Pons (tissue), 1 donor: ENCODE results near the gene HERC2.
"Not testable (repeated sequence)": the region's sequence is repeated elsewhere in the genome, so short reads cannot be mapped to it uniquely, and the experiment has no call there.

Experiments
- DNase-seq: peaks from one replicate; pipeline ENCODE4 v3.0.0-alpha.2; 2016; ENCODE audit warnings: low spot score

The HERC2 gene

DNA sequence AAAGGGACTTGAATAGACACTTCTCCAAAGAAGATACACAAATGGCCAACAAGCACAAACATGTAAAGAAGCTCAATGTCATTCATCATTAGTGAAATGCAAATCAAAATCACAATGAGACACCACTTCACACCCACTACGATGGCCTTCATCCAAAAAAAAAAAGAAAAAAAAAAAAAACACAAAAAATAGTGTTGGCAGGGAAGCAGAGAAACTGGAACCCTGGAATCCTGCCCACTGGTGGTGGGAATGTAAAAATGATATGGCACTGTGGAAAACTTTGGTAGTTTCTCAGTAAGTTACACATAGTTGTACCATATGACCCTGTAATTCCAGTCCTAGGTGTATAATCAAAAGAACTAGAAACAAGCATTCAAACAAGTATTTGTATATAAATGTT, 94.7 kb downstream of the HERC2 start:
- not testable (repeated sequence) for DNase-seq

- DNase-seq = not testable (repeated sequence)
Measured at GRCh38 chr15:28222612-28223011, 99.4 kb downstream of the HERC2 start.

DNA sequence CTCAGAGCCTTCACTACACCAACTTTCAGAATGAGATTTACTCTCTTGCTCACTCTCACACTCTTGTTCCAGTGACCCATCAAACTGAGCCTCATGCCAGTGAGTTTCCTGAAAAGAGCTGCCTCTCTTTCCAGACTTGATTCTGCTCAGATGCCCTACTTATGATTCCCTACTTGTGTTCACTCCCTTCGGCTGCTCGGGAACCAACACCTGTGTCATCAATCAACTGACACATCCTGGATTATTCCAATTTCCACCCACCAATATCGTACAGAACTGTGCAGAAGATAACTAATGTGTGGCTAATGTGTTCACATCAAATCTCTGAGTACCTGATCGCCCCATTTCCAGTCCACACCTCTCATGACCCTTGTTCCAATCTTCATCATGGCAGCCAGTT, 100.3 kb downstream of the HERC2 start:
- not testable (repeated sequence) for DNase-seq

GRCh38 chr15:28219116-28219515, 102.9 kb downstream of the HERC2 start:
- peak; percentile 2 for DNase-seq

DNA sequence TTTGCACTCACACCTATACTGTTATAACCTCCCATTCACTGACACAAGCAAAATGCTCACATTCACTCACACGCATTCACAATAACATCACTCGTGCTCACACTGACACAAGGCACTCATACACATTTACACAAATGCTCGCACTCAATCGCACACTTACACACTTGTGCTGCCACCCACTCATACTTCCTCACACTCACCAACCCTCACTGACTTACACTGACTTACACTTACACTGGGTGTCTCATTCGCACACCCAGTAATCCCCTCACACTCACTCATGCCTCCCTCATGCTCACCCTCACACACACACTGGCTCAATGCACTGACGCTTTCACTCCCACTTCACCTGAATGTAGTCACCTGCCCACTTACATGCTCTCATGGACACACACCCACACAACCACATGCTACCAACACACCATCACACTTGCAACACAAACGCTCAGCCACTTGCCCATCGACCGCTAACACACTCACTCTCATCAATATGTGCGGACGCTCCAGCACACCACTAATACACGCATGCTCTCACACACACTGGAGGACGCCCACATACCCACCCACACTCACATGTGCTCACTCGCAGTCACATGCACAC, 104.9 kb downstream of the HERC2 start:
- DNase-seq = not testable (repeated sequence)

DNA sequence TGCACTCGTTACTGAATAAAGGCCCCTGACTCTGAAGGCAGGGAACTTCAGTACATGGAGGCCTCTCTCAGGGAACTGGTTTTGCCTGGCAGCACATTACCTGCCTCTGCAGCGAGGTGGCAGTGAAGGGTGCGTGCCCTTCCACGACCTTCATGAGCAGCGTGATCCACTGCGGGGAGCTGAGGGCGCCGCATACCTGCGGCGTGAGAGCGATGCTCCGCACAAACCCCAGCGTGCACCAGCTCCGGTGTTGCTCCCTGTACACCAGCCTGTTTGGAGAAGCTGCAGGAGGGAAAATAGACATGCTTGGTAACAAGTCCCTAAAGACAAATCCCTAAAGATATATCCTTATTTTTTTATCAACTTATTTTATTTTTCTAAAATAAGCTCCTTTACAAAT, 106.5 kb downstream of the HERC2 start:
- not testable (repeated sequence) for DNase-seq

DNA sequence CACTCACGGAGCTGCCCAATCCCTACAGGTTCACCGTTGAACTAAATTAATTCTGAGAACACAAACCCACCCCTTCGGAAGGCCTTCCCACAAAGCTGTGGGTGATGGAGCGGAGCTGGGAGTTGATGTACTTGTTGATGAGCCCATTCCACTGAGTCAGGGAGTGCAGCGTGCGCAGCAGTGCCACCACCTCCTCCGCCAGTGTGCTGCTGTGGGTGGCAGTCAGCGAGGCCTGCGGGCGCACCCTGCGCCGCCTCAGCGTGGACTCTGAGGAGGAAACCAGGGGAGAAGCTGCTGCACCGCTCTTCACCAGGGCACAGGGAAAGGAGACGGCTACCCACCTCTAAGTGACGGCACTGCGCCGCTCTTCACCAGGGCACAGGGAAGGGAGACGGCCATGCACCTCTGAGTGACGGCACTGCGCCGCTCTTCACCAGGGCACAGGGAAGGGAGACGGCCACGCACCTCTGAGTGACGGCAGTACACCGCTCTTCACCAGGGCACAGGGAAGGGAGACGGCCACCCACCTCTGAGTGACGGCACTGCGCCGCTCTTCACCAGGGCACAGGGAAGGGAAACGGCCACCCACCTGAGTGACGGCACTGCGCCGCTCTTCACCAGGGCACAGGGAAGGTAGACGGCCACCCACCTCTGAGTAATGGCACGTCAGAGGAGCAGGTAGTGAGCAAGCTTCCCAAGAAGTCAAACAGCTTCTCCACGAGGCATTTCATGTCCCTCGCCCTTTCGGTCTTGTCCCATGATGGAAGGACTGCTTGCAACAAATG, 107.8 kb downstream of the HERC2 start:
- not testable (repeated sequence) for DNase-seq

- DNase-seq = not testable (repeated sequence)
Measured at GRCh38 chr15:28213393-28213792, 108.6 kb downstream of the HERC2 start.

- DNase-seq = peak; percentile 68
Measured at GRCh38 chr15:28208583-28208982, 113.4 kb downstream of the HERC2 start.

- DNase-seq = not testable (repeated sequence)
Measured at GRCh38 chr15:28205640-28206039, 116.3 kb downstream of the HERC2 start.

DNA sequence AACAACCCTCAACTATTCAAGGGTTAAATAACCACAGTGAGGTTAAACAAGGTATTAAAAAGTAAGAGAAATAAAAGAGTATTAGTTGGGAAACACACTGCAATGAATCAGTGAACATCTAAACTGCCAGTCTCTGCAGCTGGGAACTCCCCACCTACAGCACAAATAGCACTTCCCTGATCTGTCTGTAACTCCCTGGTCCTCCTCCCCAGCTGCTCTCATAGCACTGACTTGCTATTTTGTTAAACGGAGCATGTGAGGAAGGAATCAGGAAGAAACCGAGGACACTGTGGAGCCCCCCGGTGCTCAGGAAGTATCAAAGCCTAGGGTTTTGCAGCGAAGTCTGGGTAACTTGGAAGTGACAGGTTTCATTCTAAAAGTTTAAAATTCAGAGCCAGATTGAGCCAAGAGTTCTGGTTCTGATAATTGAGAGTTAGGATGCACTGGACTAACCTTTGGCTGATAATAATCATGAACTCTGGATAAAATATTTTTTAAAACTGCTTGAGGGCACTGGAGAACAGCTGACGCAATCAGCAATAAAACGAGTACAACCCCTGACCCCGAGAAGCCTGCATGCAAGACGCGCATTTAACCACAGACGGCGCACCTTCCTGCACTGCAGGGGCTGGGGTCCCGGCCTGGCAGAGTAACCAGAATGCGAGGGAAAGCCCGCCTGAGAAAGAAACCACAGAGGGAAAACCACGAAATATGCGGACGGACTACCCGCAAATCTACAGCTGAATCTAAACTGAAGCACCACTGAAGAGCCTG, 118.7 kb downstream of the HERC2 start:
- not testable (repeated sequence) for DNase-seq

- not testable (repeated sequence) for DNase-seq
Measured at GRCh38 chr15:28202124-28202523, 119.9 kb downstream of the HERC2 start.

DNA sequence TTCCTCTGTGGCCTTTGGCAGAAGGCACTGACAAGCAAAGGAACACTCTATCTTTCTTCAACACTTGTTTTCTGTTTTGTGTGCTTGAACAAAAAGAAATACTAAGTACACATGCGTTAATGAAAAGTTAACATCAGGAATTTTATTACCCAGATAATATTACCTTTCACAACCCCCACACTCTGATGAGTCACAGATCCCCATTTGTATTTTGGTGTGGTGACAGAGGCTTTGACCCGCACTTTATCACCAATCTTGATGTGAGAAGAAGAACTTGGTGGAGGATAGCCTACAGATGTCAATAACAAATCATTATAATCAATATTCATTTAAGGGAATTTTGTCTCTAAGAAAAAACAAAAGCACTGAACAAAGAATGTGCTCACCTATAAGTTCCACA, 123.8 kb downstream of the HERC2 start:
- DNase-seq = not testable (repeated sequence)

DNA sequence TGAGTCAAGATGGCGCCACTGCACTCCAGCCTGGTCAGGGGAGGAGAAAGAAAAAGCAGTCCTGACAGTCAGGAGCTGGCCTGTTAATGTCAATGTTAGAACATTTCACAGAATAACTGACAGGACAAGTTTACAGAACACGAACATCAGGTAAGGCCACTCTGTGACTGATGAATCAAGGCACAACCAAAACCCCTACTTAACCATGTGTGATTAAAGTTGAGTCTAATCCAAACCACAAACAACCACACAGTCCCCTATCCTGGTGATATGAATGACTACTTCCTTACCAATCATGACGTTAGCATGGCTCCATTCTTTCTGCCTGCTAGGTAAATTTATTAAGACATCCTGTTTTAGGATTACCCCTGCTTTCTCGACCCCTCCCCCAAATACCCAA, 124.3 kb downstream of the HERC2 start:
- DNase-seq = not testable (repeated sequence)

GRCh38 chr15:28196581-28196980, 125.4 kb downstream of the HERC2 start:
- DNase-seq = not testable (repeated sequence)

- no peak for DNase-seq
Measured at GRCh38 chr15:28192772-28193171, 129.2 kb downstream of the HERC2 start.

DNA sequence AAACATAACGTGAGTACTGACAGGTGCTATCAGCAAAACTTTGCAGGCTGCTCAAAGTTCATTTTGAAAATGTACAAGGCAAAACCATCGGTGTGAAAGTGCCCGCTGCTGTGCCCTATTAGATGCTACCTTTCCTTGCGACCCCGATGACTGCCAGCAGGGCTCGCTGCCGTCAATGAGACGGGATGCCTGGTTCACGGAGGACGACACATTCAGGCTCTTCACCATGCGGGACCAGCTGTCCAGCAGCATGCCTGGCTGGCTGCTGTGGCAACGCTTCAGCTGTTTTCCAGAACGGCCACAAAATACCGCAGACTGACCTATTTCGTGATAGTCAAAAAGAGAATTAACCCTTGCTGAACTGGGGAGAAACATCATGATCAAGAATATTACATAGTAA, 130.1 kb downstream of the HERC2 start:
- peak; percentile 73 for DNase-seq

GRCh38 chr15:28190391-28191174, 131.4 kb downstream of the HERC2 start:
- no peak for DNase-seq

DNA sequence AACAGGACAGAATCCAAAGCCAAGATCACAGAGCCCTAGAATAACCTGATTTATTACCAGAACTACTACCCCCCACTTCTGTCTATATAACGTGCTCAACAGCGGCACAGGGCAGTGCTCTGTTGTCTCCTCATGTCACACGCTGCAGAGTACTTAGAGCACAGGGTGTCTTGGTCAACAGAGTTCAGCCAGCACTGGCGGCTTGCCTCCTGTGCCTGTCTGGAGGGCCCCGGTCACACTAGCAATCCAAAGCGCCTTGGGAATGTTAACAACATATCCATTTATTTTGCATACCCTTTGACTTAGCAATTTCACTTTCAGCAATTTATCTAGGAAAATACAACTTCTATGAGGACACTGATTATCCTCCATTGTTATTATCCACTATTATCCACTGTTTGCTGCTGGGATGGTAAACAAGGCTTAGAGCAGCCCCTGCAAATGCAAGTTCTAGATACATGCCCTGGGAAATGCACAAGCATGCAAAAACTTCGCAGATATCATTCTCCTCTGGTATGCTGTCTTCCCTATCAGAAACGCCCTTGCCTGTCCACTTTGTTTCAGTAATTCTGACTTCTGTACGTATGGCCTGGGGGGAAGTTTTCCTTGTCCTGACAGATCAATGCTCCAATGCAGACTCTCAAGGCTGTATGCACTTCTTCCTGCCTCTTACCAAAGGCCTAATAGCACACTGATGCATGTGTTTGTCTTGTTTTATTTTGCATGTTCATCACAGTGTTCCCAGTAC, 136.7 kb downstream of the HERC2 start:
- DNase-seq = no peak

- DNase-seq = no peak
Measured at GRCh38 chr15:28184166-28184565, 137.8 kb downstream of the HERC2 start.

DNA sequence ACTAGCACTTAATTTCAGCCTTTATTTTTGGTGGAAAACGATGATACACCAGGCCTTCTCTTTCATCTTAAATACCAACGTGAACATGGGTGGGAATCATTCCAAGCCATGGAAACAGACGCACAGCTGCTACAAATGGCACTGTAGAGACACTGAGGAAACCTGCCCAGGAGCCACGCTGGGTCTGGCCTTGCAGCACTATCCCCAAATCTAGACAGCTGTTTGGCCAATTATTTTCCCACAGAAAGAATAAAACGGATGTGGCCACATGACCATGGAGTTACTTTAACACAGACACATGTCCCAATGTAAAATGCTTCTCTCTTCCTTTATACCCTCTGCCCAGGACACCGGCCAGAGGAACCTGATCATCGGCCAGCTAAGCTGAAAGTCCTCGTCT, 139.2 kb downstream of the HERC2 start:
- no peak for DNase-seq
